ENCODE results near the gene CTSC. TPM values are rescaled to one million over a fixed set of nuclear protein-coding genes. Genes with fewer than 3 reads are reported as not detected.

Gene CTSC
- total RNA-seq, 1 experiment from 2014 or later, result 38.0 TPM

GRCh38 chr11:88293931-88294330, 43.6 kb downstream of the CTSC start:
- H3K36me3 ChIP-seq (ENCODE audit: control insufficient read depth in 1 of 2, insufficient read depth in 2 of 2, low read length in 2 of 2), result no peaks in the 10 kb centered on the region
- no peaks in the 10 kb centered on the region for H3K79me2 ChIP-seq (ENCODE audit: insufficient read depth, low read length)
- ChIA-PET POLR2A (no interaction called here), RAD21 (ENCODE audit: low non-redundant PET in 1 of 2, low total read pairs in 2 of 2, uncharacterized antibody in 2 of 2, unreplicated experiment in 2 of 2) (no interaction called here), CTCF (no interaction called here)
- peaks cover 0 to 5% of the 10 kb centered on the region in 2 experiments; a peak in 2 of 4 replicates for H3K4me1 ChIP-seq (ENCODE audit: control insufficient read depth in 1 of 2, insufficient read depth in 2 of 2, low read length in 2 of 2)
- ATAC-seq (no peak), DNase-seq (ENCODE audit: low read depth, low spot score) (no peak)
- no peaks in the 10 kb centered on the region for H3K27me3 ChIP-seq (ENCODE audit: insufficient read depth, low read length)
- H3K4me2 ChIP-seq (ENCODE audit: low read length), result no peak overlapping the region
- no peak overlapping the region for H3K4me3 ChIP-seq (replicated peaks in 1 of 2; ENCODE audit: low read depth in 1 of 2, low read length in 2 of 2)
- H3K27ac ChIP-seq (ENCODE audit: low read depth, low read length), result no peak overlapping the region
- H4K20me1 ChIP-seq (ENCODE audit: insufficient read depth), result no peaks in the 10 kb centered on the region
- no peak for TF ChIP-seq CTCF (IDR thresholded peaks at IDR 0.05 in 2 of 3, conservative IDR thresholded peaks at IDR 0.05 in 1 of 3; ENCODE audit: borderline replicate concordance in 1 of 3, insufficient read depth in 1 of 3, low read depth in 2 of 3, low read length in 2 of 3)
- H3K9ac ChIP-seq (ENCODE audit: low read length), result no peak overlapping the region
- no peaks in the 10 kb centered on the region for H3K9me3 ChIP-seq (ENCODE audit: control insufficient read depth in 1 of 2, insufficient read depth in 1 of 2, low read depth in 1 of 2, low read length in 2 of 2)
- H3K9me2 ChIP-seq (ENCODE audit: insufficient read depth), result no peaks in the 10 kb centered on the region
- no TSS peak for BruUV-seq (replicated peaks)
- intact Hi-C loops (cut with micrococcal nuclease), result no loop called here
- no peak overlapping the region for H2AFZ ChIP-seq (ENCODE audit: low read depth, low read length, poor library complexity, severe bottlenecking)

GRCh38 chr11:88292171-88292843, 45.2 kb downstream of the CTSC start:
- Histone ChIP-seq H3K4me1 (ENCODE audit: control insufficient read depth in 1 of 2, insufficient read depth in 2 of 2, low read length in 2 of 2) (peaks cover 0 to 5% of the 10 kb centered on the region in 2 experiments; a peak in 2 of 4 replicates), H4K20me1 (ENCODE audit: insufficient read depth) (no peaks in the 10 kb centered on the region), H3K27ac (ENCODE audit: low read depth, low read length) (no peak overlapping the region), H3K79me2 (ENCODE audit: insufficient read depth, low read length) (no peaks in the 10 kb centered on the region), H2AFZ (ENCODE audit: low read depth, low read length, poor library complexity, severe bottlenecking) (no peak overlapping the region), H3K4me2 (ENCODE audit: low read length) (no peak overlapping the region), H3K9me3 (ENCODE audit: control insufficient read depth in 1 of 2, insufficient read depth in 1 of 2, low read depth in 1 of 2, low read length in 2 of 2) (no peaks in the 10 kb centered on the region), H3K36me3 (ENCODE audit: control insufficient read depth in 1 of 2, insufficient read depth in 2 of 2, low read length in 2 of 2) (no peaks in the 10 kb centered on the region), H3K4me3 (replicated peaks in 1 of 2; ENCODE audit: low read depth in 1 of 2, low read length in 2 of 2) (no peak overlapping the region), H3K27me3 (ENCODE audit: insufficient read depth, low read length) (no peaks in the 10 kb centered on the region), H3K9ac (ENCODE audit: low read length) (no peak overlapping the region), H3K9me2 (ENCODE audit: insufficient read depth) (no peaks in the 10 kb centered on the region)
- ChIA-PET POLR2A (no interaction called here), CTCF (no interaction called here), RAD21 (ENCODE audit: low non-redundant PET in 1 of 2, low total read pairs in 2 of 2, uncharacterized antibody in 2 of 2, unreplicated experiment in 2 of 2) (no interaction called here)
- intact Hi-C loops (cut with micrococcal nuclease), result no loop called here
- TF ChIP-seq RAD21 (IDR thresholded peaks at IDR 0.05; ENCODE audit: low read depth) (peak; percentile 42; the same call in 1 of the 2 replicates), TCF7L2 (IDR thresholded peaks at IDR 0.05; ENCODE audit: borderline replicate concordance, extremely low read depth, insufficient read depth, insufficient read length) (peak; percentile 85), CTCF (IDR thresholded peaks at IDR 0.05 in 2 of 3, conservative IDR thresholded peaks at IDR 0.05 in 1 of 3; ENCODE audit: borderline replicate concordance in 1 of 3, insufficient read depth in 1 of 3, low read depth in 2 of 3, low read length in 2 of 3) (no peak)
- ATAC-seq (0 out of 2 replicates have a peak, but pooled peaks have one; percentile 40), DNase-seq (ENCODE audit: low read depth, low spot score) (peak; percentile 2)
- no TSS peak for BruUV-seq (replicated peaks)

Measured in HCT116 (cell line).